ENCODE results near the gene EP400.

- TF ChIP-seq CTCF (IDR thresholded peaks at IDR 0.05; ENCODE audit: low read depth, low read length) (no peak), POLR2A (IDR thresholded peaks at IDR 0.05; ENCODE audit: extremely low read depth, insufficient read length) (no peak), MAX (IDR thresholded peaks at IDR 0.05; ENCODE audit: low read depth, low read length) (no peak), MYC (IDR thresholded peaks at IDR 0.05; ENCODE audit: low read depth, low read length) (no peak)
Observed at GRCh38 chr12:131944601-131945251, 5.0 kb upstream of the EP400 start.

All from NB4 (cell line).